ENCODE measurements around the gene CBX8. TPM values are rescaled to one million over a fixed set of nuclear protein-coding genes. Genes with fewer than 3 reads are reported as not detected.
A peak's percentile ranks its signal among the peaks of the same experiment; 100 is the strongest.

The CBX8 gene
- total RNA-seq, 1 experiment from 2014 or later = 36.6 TPM

- H3K4me1 ChIP-seq = peaks cover 29% of the 10 kb centered on the region
- Mint-ChIP-seq H3K4me1 (ENCODE audit: low read depth, unreplicated experiment) (peaks cover 15% of the 10 kb centered on the region), H3K4me3 (ENCODE audit: unreplicated experiment) (peak overlapping the region; percentile 84), H3K36me3 (ENCODE audit: insufficient read depth, unreplicated experiment) (peaks cover 37% of the 10 kb centered on the region), H3K9me3 (ENCODE audit: unreplicated experiment) (no peaks in the 10 kb centered on the region), H3K27ac (ENCODE audit: unreplicated experiment) (peak overlapping the region; percentile 85), H3K27me3 (ENCODE audit: insufficient read depth, unreplicated experiment) (no peaks in the 10 kb centered on the region)
- H3K27me3 ChIP-seq (replicated peaks; ENCODE audit: control insufficient read depth, insufficient read depth, low read length) = no peaks in the 10 kb centered on the region
- BruUV-seq (replicated peaks) = no TSS peak
- ChIA-PET CTCF (interaction anchor here (0.6 to 1.5 kb wide), 23 partner anchors 11 to 1670 kb away, joined by 3 to 24 read pairs (median 4); partner anchors contain the start of genes CBX4 and GAA), POLR2A (interaction anchor here (0.6 to 1.4 kb wide), 23 partner anchors 10 to 1337 kb away, joined by 3 to 47 read pairs (median 5); partner anchors contain the start of gene CBX4)
- TF ChIP-seq CTCF (IDR thresholded peaks at IDR 0.05; ENCODE audit: insufficient read depth in 1 of 2, low read depth in 1 of 2, low read length in 1 of 2, severe bottlenecking in 1 of 2, unreplicated experiment in 1 of 2) = no peak
- H3K9me3 ChIP-seq = no peaks in the 10 kb centered on the region
- no peaks in the 10 kb centered on the region for H3K36me3 ChIP-seq (ENCODE audit: control insufficient read depth, insufficient read depth, low read length)
- peak; percentile 71 for DNase-seq
- intact Hi-C loops (cut with micrococcal nuclease; ENCODE audit: unreplicated experiment) = loop anchor here (1.0 to 5.0 kb wide), 4 partner anchors 13 to 120 kb away; no protein-coding TSS in a partner anchor
- H3K4me3 ChIP-seq (ENCODE audit: low read depth, low read length) = peak overlapping the region; percentile 53
Observed at GRCh38 chr17:79797492-79798298, 818 bp upstream of the CBX8 start.

GRCh38 chr17:79796444-79796762 is 474 bp downstream of the CBX8 start:
- peak overlapping the region; percentile 84 for H3K4me3 Mint-ChIP-seq (ENCODE audit: unreplicated experiment)
- H3K36me3 ChIP-seq (ENCODE audit: control insufficient read depth, insufficient read depth, low read length) = no peaks in the 10 kb centered on the region
- DNase-seq = no peak
- no peaks in the 10 kb centered on the region for H3K27me3 ChIP-seq (replicated peaks; ENCODE audit: control insufficient read depth, insufficient read depth, low read length)
- no TSS peak for BruUV-seq (replicated peaks)
- intact Hi-C loops (cut with micrococcal nuclease; ENCODE audit: unreplicated experiment) = loop anchor here (2.0 to 5.0 kb wide), 3 partner anchors 20 to 121 kb away; no protein-coding TSS in a partner anchor
- peaks cover 15% of the 10 kb centered on the region for H3K4me1 Mint-ChIP-seq (ENCODE audit: low read depth, unreplicated experiment)
- POLR2A ChIA-PET = interaction anchor here (0.6 to 1.4 kb wide), 20 partner anchors 7 to 198 kb away, joined by 3 to 47 read pairs (median 6); partner anchors contain the start of gene CBX4
- no peaks in the 10 kb centered on the region for H3K27me3 Mint-ChIP-seq (ENCODE audit: insufficient read depth, unreplicated experiment)
- no peaks in the 10 kb centered on the region for H3K9me3 ChIP-seq
- H3K4me3 ChIP-seq (ENCODE audit: low read depth, low read length) = peak overlapping the region; percentile 75
- CTCF ChIA-PET = interaction anchor here (0.6 to 1.5 kb wide), 18 partner anchors 10 to 729 kb away, joined by 3 to 24 read pairs (median 5); partner anchors contain the start of gene GAA
- H3K27ac Mint-ChIP-seq (ENCODE audit: unreplicated experiment) = peak overlapping the region; percentile 85
- no peaks in the 10 kb centered on the region for H3K9me3 Mint-ChIP-seq (ENCODE audit: unreplicated experiment)
- H3K36me3 Mint-ChIP-seq (ENCODE audit: insufficient read depth, unreplicated experiment) = peaks cover 47% of the 10 kb centered on the region
- peaks cover 23% of the 10 kb centered on the region for H3K4me1 ChIP-seq
- TF ChIP-seq CTCF (IDR thresholded peaks at IDR 0.05; ENCODE audit: insufficient read depth in 1 of 2, low read depth in 1 of 2, low read length in 1 of 2, severe bottlenecking in 1 of 2, unreplicated experiment in 1 of 2) = no peak

GRCh38 chr17:79795795-79796443 is 958 bp downstream of the CBX8 start:
- intact Hi-C loops (cut with micrococcal nuclease; ENCODE audit: unreplicated experiment) = loop anchor here (2.0 to 5.0 kb wide), 3 partner anchors 19 to 121 kb away; no protein-coding TSS in a partner anchor
- H3K9me3 Mint-ChIP-seq (ENCODE audit: unreplicated experiment) = no peaks in the 10 kb centered on the region
- TF ChIP-seq CTCF (IDR thresholded peaks at IDR 0.05; ENCODE audit: insufficient read depth in 1 of 2, low read depth in 1 of 2, low read length in 1 of 2, severe bottlenecking in 1 of 2, unreplicated experiment in 1 of 2) = no peak
- H3K27me3 ChIP-seq (replicated peaks; ENCODE audit: control insufficient read depth, insufficient read depth, low read length) = no peaks in the 10 kb centered on the region
- H3K27ac Mint-ChIP-seq (ENCODE audit: unreplicated experiment) = peak overlapping the region; percentile 85
- DNase-seq = no peak
- peak overlapping the region; percentile 75 for H3K4me3 ChIP-seq (ENCODE audit: low read depth, low read length)
- H3K4me3 Mint-ChIP-seq (ENCODE audit: unreplicated experiment) = peak overlapping the region; percentile 84
- BruUV-seq (replicated peaks) = TSS peak; percentile 86
- ChIA-PET CTCF (interaction anchor here (1.5 kb wide), 1 partner anchor 50 kb away, joined by 24 read pairs; no protein-coding TSS in a partner anchor), POLR2A (interaction anchor here (0.6 to 1.4 kb wide), 4 partner anchors 19 to 53 kb away, joined by 4 to 27 read pairs (median 6); no protein-coding TSS in a partner anchor)
- no peaks in the 10 kb centered on the region for H3K27me3 Mint-ChIP-seq (ENCODE audit: insufficient read depth, unreplicated experiment)
- no peaks in the 10 kb centered on the region for H3K36me3 ChIP-seq (ENCODE audit: control insufficient read depth, insufficient read depth, low read length)
- H3K36me3 Mint-ChIP-seq (ENCODE audit: insufficient read depth, unreplicated experiment) = peaks cover 51% of the 10 kb centered on the region
- H3K4me1 Mint-ChIP-seq (ENCODE audit: low read depth, unreplicated experiment) = peaks cover 15% of the 10 kb centered on the region
- H3K9me3 ChIP-seq = no peaks in the 10 kb centered on the region
- peaks cover 22% of the 10 kb centered on the region for H3K4me1 ChIP-seq

Measured in Caco-2 (cell line).